MV-4-11 (cell line): ENCODE data around the gene VPS37C.

Experiments
- DNase-seq: peaks from one replicate; lab custom pipeline; 2025; lab: John Stamatoyannopoulos, UW

The VPS37C gene

DNA sequence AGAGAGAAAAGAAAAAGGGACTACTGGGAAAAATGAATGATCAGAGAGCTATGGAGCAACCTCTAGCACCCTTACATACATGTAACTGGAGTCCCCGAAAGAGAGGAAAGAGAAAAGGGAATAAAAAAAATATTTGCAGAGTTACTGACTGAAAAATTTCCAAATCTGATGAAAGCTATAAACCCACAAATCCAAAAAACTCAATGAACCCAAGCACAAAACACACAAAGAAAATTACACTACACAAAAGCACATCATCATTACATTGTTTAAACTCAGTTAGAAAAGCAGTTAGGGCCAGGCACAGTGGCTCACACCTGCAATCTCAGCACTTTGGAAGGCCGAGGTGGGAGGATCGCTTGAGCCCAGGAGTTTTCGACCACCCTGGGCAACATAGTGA lies 6.7 kb downstream of the VPS37C start:
- no peak for DNase-seq

DNA sequence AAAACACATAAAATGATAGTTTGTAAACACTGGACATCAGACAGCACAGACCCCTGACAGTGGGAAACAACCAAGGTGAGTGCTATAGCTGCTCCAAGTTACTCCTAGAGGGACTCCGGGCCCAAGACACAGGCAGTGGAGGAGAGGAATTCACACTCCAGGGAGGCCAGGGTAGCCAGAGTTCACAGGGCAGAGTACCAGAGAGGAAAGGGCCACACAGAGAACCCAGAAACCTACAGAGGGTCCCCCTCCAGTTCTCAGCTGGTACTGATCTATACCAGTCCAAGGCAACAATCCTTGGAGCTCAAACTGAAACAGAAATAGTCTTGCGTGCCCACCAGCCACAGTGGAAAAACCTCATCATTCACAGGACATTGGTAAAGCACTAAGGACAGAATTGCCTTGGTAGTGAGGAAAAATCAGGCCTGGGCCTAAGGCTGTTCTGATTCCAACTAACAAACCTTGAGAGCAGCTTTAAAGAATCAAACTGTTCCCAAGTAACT lies 7.6 kb downstream of the VPS37C start:
- DNase-seq: no peak

DNA sequence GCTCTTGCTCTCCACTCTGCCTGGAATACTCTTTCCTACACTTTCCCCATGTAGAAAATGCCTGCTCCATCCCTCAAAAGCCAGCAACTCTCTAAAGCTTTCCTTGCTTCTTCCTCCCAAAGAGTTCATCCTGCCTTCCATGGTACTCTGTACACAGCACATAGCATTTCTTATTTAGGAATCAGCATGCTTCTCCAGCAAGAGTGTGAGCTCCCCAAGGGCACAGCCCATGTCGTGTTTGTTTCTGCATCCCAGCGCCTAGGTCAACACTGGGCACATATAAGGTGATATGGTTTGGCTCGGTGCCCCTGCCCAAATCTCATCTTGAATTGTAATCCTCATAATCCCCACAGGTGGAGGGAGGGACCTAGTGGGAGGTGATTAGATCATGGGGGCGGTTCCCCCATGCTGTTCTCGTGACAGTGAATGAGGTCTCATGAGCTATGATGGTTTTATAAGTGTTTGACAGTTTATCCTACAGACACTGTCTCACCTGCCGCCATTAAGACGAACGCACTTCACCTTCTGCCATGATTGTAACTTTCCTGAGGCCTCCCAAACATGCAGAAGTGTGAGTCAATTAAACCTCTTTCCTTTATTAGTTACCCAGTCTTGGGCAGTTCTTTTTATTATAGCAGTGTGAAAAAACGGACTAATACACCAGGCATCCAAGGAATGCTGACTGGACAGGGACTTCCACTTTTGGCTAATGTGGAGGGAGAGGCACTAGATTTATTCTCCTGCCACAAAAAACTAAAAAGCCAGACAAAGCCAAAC lies 8.2 kb downstream of the VPS37C start:
- DNase-seq: no peak

DNA sequence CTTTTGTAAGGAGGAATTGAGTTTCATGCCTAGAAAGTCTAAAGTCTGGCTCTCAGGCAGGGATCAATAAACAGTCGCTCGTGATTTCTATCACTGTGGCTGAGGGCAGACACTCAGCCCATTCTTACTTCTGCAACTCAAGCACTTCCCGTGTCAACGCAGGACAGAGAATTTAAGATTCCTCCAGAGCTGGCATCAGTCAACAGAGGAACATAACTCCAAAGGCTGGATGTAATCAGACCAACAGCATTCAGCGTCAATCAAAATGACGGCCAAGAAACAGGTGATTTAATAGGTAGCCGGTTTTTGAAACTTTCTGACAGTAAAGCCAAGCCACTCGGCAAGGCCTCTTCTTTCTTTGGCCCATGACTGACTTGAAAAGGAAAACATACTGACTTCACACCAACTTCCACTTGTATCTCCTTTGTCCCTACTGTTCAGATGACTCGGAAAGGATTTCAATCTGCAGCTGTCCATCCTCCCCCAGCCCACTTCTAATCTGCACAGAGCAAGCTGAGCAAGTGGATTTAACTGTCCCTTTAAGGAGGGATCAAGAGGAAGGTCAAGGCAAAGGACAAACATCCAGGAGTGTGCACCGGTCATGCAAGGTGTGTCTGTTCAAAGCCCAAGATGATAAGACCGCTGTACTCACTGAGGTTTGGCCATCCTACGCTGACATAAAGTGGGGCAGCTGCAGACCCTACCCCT lies 9.5 kb downstream of the VPS37C start:
- no peak for DNase-seq

DNA sequence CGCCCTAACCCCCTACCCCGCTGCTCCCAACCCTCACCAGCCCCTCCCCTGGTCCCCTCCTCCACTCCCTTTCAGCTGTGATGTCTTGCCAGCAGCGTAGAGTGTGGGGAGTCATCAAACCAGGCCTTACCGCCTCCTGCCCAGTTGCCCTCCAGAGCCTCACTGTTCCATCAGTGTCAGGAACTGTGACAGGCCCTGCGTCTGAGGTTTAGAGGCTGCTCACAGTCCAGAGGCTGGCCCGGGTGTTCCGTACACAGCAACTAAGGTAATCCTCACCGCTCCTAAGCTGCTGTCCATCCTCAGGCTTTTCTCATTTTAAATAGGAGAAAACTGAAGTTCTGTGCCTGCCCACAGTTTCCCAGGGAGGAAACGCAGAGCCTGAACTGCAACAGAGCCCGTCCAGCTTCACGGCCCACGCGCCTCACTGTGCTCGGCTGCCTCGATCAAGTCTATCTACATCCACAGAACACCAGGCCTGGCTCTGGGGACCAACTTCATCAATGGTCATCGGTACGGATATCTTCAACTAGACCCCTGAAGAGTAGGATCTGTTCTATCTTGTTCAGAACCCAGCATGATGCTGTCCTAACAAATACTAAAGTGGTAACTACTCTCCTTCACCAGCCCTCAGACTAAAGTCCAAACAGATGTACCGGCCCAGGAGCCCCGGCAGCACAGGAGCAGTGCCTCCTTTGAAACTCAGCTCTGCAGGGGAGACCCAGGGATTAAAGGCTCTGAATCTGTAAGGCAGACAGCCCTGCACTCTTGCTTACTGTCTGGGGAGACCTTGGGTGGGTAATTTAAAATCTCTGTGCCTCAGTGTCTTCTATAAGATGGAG lies 10.3 kb downstream of the VPS37C start:
- DNase-seq: no peak

DNA sequence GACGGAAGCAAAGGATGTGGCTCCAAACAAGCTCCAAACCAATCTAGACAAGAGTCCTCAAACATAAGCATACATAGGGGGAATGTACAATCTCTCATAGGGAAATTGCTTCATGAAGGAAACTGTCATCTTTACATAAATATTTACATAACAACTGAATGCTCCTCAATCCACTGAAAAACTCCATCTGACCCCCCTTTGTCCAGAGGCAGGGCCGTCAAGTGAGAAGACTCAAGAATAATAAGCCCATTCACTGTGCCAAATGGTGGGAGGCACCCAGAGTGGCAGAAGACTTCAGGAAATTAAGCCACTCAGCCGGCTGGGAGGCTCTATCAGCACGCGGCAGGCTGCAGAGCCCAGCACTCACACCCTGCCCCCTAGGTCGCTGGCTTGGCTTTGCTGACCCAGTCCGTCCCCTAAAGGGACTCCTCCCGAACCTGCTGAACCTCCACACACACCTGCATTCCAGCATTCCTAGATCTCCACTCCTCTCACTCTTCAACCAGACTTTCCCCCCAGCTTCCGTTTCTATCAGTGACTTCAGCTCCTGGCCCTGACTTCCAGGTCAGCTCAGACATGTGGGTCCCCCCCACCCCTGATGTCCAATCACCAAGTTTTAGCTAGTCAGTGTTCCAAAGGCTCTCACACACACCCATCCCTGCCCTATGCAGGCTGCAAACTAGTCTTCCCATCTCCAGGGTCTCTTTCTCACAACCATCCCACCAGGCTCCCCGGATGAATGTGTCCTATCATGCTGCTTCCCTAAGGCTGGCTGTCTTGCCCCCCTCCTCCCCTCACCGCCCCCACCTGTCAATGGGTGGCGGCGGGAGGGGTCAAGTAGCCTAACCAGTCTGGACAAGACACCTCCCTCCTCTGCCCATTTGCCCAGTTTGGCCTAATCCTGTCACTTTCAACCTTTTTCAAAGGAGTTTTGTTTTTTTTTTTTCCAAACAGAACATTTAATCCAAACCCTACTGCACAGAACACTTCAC lies 11.3 kb downstream of the VPS37C start:
- no peak for DNase-seq

DNA sequence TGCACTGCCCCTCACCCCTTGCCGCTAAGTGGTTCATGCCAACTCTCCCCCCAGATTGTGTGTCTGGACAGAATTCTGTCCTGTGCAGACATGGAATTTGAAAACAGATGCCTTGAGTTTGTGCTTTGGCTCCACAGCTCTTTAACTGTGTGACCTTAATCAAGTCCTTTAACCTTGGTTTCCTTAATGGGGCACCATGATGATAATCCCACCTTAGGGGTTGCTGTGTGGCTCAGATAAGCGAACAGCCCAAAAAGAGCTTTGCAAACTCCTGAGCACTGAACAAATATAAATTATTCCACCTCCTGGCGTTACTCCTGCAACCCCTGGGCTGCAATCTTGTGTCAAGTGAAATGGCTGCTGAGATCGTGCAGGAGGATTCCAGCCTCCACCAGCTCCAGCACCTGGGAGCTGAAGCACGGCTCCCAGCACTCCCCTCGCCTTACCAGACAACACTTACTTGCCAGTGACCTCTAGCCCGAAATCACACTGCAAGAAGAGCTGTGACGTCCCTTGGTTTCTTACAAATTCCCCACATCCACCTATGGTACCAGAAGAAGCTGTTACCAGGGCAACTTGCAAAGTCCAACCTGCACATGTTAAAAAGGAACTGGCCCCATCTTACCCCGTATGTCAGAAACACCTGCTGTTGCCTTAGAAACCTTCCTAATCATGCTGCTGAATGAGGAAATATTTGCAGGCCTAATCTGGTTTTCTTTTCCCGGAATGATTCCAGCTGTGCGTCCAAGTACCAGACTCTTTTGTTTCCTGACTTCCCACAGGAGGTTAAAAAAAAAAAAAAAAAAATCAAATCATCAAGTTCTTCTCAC lies 13.2 kb downstream of the VPS37C start:
- no peak for DNase-seq

DNA sequence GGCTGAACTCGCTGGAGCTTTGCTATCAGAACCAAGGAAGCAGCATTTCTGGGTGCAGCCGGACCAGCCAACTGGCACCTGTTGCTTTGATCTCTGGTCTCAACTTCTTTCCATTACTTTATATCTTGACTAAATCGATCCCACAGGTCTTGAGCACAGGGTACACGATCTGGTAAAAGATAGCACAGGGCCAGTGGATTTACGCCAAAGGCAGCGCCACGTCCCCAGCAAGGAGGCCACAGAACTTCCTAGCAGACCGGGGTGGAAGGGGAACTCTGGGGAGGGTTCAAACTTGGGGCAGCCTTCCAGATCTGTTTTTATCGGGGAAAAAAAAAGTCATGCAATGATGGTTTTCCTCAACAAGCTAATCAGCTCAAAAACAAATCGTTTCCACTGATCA lies 14.0 kb downstream of the VPS37C start:
- DNase-seq: no peak

DNA sequence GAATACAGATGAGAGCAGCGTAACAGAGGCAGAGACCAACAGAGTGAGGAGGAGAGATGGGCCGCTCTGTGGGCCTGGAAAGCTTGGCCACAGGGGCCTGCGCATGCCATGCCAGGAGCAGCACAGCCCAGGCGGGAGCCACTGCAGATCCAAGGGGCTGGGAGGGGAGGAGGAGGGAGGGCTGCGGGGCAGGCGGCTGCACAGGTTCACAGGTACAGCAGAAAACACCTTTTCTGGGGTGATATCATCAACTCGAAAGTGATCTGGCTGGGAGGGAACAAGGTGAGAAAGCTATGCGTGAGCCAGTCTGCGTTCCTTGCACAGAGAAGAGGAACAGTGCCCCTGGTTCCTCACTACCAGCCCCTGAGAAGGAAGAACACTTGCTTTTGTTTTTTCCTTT lies 14.8 kb downstream of the VPS37C start:
- DNase-seq: no peak

DNA sequence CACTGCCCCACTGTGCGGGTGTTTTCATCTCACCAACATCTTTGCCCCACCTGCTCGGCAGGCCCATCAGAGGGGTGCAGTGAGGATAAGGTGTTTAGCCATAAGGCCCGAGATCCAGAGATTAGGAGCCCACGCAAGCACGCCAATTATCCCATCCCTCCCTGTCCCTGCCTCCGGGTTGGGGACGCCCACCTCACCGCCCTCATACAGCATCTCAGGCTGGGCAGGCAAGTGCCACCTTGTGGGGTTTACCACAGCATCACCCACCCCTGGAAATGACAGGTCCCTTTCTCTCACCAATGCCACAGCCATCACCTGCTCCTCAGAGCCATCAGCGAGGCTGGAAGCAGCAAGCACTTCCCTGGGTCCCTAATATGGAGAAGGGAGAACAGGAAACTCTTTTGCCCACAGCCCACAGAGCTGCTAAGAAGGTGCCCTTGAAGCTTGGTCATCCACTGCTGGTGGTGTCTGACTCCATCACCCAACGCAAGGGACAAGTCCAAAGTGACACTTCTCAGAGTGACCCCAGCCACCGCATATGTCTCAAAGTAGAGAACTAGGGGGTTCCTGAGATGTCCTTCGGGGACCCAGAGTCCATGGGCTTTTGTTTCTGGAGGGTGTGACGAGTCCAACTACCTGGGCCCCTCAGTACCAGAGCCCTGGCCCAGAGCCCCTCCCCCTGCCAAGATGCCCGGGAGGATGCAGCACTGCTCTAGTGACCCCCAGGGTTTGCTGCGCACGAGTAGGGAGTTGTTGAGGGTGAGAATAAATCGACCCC lies 15.8 kb downstream of the VPS37C start:
- DNase-seq: no peak

DNA sequence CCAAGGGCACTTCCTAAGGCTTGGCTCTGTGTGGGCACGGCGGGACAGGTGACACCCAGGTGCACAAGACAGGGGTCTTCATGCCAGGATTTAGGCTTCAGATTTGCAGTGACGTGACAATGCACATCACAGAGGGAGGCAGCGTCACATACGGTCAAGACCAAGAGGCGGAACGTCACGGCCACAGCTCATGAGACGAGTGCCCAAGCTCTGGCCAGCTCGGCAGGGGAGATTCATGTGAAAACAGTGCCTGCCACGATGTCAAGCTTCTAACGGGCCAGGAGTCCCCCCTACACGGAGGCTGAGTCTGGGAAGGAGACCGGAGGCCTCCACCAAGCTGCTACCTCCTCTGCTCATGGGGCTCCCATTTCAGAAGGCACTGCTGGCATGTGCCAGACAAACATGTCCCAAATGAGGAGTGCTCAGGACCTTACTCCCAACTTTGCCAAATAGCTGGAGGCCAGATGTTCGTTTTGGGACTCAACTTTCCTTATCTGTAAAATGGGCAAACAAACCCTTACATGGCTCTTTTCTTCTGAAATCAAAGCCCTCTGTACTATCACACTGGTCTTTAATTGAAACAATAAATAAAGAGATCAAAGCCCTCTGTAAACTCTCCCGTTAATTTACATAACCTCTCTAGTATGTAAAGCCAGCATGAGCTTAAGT lies 16.6 kb downstream of the VPS37C start:
- DNase-seq: no peak

DNA sequence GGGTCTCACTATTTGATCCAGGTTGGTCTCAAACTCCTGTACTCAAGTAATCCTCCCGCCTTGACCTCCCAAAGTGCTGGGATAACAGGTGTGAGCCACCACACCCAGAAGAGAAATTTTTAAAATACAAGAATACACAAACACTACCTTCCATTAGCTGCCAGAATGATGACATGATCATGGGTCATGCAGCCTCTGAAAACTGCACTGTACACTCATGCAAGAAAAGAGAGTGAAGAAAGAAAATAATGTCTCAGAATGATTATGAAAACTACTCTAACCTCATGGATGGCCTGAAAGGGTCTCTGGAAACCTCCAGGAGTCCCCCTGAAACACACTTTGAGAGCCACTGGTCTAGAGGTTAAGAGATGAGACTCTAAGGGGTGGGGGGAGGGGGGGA lies 18.8 kb downstream of the VPS37C start:
- no peak for DNase-seq

DNA sequence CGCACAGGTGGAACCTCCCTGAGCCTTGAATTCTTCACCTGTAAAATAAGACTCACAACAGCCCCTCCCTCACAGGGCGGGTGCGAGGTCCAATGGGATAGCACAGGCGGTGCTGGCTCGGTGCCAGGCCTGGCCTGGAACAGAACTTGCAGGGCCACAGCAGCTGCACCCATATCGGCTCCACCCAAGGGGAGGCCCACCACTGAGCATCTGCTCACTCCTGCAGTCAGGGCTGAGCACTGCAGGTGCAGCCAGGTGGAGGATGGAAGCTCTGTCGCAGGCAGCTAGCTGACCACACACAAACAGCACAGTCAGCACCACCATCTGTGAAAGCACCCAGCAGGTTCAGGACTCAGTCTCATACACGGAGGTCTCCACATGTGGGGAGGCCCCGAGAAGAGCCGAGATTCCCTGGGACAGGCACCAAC lies 19.6 kb downstream of the VPS37C start:
- DNase-seq: no peak

DNA sequence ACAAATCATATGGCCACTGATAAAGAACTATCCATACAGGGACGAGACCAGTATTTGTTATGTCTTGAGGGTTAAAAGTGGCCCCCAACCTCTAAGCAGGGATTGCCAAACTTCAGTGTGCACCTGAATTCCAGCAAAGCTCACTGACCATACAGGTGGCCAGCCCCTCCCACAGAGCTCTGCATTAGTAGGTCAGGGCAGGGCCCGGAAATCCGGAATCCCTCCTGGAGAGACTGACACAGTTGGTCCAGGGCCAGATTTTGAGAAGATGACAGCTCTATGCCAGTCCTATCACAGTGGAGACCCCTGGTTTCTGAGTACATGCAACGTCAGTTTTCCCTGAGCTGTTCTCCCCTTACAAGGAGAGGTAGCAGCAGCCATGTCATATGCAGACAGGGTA lies 20.8 kb downstream of the VPS37C start:
- DNase-seq: no peak

DNA sequence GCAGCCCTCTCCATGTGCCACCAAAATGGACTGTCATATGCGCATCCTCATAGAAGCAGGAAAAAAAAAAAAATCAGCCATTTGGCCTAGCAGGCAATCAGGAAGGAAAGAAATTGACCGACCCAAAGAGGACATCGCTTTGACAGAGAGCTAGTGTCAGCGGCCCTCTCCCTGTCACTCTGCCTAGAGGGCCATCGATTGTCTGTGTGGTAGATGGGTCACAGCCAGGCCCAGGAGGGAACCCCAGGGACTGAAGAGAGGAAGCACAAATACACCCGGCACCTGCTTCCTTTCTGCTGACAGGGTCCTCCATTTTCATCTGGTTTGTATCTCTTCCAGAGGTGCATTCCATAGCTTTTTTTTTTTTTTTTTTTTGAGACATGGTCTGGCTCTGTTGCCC lies 21.8 kb downstream of the VPS37C start:
- no peak for DNase-seq

DNA sequence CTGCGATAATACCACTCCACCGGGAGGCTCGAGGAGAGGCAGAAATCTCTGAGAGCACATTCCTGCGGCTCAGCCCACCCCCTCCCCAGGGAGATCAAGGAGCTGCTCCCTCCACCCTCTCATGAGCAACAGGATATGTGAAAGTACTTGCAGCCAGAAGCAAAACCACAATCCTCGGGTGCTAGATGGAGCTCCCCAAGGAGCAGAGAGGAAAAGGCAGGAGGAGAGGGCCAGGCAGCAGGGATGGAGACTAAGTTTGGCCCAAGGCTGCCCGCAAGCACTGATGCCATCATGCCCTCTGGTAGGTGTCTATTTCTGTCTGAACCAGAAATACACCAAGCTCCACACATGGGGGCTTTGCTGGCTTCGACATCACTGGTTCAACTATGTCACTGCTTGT lies 22.3 kb downstream of the VPS37C start:
- no peak for DNase-seq

DNA sequence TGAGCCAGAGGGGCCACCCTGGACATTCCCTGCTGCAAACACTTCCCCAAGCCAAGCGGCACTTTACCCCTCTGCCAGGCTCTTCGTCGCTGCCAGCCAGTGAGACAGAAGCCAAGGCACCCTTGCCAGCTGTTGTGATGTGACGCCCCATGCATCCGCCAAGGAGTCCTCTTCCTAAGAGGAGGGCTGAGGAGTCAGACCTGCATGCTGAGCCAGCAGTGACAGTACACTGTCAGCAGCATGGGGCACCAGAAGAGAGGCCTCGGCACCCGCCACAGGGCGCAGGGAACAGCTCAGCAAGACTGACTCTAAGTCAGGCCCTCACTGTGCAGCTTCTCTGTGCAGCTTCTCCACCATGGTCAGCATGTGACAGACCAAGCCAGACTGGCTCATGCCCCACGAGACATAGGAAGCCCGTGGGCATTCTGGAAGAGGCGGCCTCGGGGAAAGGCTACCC lies 26.4 kb downstream of the VPS37C start:
- no peak for DNase-seq

DNA sequence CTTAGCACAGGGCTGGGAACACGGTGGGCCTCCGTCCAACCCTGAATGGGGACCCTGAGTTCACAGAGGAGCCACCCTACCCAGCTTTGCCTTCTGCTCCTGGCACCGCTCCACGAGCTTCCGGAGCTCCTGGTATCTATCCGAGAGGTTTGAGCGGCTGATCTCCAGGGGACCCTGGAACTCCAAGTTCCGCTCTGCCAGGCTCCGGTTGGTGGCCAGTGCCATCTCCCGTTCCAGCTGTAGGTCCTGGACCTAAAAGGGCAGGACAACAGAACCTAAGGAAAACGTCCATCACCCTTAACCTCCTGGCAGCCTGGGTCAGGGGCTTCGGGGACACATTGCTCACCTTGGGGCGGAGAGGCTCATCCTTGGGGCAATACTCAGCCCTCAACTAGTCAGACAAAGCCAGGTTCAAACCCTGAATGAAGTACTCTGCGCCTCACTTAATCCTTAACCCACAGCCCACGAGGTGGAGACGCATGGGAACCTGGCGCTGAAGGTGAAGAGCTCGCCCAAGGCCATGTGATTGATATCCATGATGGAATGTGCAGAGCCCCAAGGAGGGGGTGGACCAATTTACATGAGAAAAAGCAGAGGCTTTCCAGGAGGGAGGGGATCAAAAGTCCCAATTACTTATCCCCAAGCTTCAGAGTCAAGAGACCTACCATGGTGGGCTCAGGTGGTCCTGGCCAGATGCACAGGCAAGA lies 27.1 kb downstream of the VPS37C start:
- no peak for DNase-seq
